ENCODE data around the gene LEFTY2. TPM values are rescaled to one million over a fixed set of nuclear protein-coding genes. Genes with fewer than 3 reads are reported as not detected.

Gene LEFTY2
- total and polyA plus RNA-seq, 9 of the 15 experiments (the other 6 are each of a cell fraction or from before 2014, with no cell fraction given) = 0.04 to 0.14 TPM; not detected in 7

- TF ChIP-seq AFF4 (CRISPR knock-in tag; IDR thresholded peaks at IDR 0.05) (0 out of 2 replicates have a peak, but pooled peaks have one; percentile 43), ATF2 (CRISPR knock-in tag; IDR thresholded peaks at IDR 0.05) (no peak), HMGXB4 (CRISPR knock-in tag; IDR thresholded peaks at IDR 0.05) (no peak), SPI1 (IDR thresholded peaks at IDR 0.05; ENCODE audit: borderline replicate concordance, low read depth, low read length) (peak; percentile 90), ETV1 (tag; conservative IDR thresholded peaks at IDR 0.05; ENCODE audit: low read depth) (0 out of 2 replicates have a peak, but pooled peaks have one; percentile 8), ZC3H8 (IDR thresholded peaks at IDR 0.05) (no peak), SMAD3 (CRISPR knock-in tag; conservative IDR thresholded peaks at IDR 0.05) (0 out of 2 replicates have a peak, but pooled peaks have one; percentile 12), ARHGAP35 (IDR thresholded peaks at IDR 0.05; ENCODE audit: partially characterized antibody) (no peak), CREB1 (IDR thresholded peaks at IDR 0.05) (no peak), CREB1 (CRISPR knock-in tag; IDR thresholded peaks at IDR 0.05) (0 out of 2 replicates have a peak, but pooled peaks have one; percentile 31), ZNF592 (IDR thresholded peaks at IDR 0.05) (peak; percentile 93), MAFG (tag; conservative IDR thresholded peaks at IDR 0.05) (0 out of 2 replicates have a peak, but pooled peaks have one; percentile 8), ZNF766 (CRISPR knock-in tag; conservative IDR thresholded peaks at IDR 0.05) (0 out of 2 replicates have a peak, but pooled peaks have one; percentile 16), BHLHE40 (IDR thresholded peaks at IDR 0.05; ENCODE audit: low read length) (0 out of 2 replicates have a peak, but pooled peaks have one; percentile 18)
Observed at GRCh38 chr1:225926551-225927113, 14.4 kb downstream of the LEFTY2 start (continued).
